Measurements from ENCODE around the gene ITGB8.

- TF ChIP-seq, protein P1, sequence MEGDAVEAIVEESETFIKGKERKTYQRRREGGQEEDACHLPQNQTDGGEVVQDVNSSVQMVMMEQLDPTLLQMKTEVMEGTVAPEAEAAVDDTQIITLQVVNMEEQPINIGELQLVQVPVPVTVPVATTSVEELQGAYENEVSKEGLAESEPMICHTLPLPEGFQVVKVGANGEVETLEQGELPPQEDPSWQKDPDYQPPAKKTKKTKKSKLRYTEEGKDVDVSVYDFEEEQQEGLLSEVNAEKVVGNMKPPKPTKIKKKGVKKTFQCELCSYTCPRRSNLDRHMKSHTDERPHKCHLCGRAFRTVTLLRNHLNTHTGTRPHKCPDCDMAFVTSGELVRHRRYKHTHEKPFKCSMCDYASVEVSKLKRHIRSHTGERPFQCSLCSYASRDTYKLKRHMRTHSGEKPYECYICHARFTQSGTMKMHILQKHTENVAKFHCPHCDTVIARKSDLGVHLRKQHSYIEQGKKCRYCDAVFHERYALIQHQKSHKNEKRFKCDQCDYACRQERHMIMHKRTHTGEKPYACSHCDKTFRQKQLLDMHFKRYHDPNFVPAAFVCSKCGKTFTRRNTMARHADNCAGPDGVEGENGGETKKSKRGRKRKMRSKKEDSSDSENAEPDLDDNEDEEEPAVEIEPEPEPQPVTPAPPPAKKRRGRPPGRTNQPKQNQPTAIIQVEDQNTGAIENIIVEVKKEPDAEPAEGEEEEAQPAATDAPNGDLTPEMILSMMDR (IDR thresholded peaks at IDR 0.05) = no peak
- no peak for TF ChIP-seq POLR2A (IDR thresholded peaks at IDR 0.05)
These were observed 107.5 kb downstream of the ITGB8 start for GRCh38 chr7:20438248-20438647.
